Uterus (tissue), 2 donors: ENCODE results near the gene MYOM3.

Experiments used
- POLR2A ChIP-seq, 2 donors: fragments of 450-650 bp; IDR thresholded peaks; one replicate each; pipeline ENCODE4 v1.6.1; 2016; ENCODE audit warnings: antibody characterized with exemption in 2 of 2, mild to moderate bottlenecking in 1 of 2, moderate library complexity in 1 of 2
- TF ChIP-seq, protein P1 (sequence below), 4 experiments: fragments of 200-600 bp in 2 of 4; fragments of 450-650 bp in 2 of 4; sonication (generic) in 2 of 4; IDR thresholded peaks; one replicate each; pipeline ENCODE4 v1.5.1; 2016 to 2019; ENCODE audit warnings: antibody characterized with exemption in 4 of 4, mild to moderate bottlenecking in 2 of 4, moderate library complexity in 1 of 4

DNA sequence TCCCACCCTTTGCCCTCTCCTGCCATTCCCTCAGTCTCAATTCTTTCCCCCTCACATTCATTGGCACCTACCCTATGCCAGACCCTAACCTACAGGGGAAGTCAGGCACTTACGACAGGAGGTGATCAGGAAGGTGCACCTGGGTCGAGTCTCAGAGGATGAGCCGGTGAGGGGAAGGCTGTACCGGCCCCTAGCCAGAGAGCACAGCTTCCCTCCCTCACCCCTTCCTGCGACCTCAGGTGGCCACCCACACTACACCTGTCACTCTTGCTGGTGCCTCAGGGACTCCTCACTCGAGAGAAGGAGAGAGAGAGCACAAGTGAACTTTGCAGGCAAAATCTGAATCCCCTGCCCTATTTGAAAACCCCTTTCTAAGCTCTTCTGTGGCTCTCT, 1.7 kb upstream of the MYOM3 start:
- no peak for TF ChIP-seq POLR2A (IDR thresholded peaks at IDR 0.05)
- TF ChIP-seq, protein P1, sequence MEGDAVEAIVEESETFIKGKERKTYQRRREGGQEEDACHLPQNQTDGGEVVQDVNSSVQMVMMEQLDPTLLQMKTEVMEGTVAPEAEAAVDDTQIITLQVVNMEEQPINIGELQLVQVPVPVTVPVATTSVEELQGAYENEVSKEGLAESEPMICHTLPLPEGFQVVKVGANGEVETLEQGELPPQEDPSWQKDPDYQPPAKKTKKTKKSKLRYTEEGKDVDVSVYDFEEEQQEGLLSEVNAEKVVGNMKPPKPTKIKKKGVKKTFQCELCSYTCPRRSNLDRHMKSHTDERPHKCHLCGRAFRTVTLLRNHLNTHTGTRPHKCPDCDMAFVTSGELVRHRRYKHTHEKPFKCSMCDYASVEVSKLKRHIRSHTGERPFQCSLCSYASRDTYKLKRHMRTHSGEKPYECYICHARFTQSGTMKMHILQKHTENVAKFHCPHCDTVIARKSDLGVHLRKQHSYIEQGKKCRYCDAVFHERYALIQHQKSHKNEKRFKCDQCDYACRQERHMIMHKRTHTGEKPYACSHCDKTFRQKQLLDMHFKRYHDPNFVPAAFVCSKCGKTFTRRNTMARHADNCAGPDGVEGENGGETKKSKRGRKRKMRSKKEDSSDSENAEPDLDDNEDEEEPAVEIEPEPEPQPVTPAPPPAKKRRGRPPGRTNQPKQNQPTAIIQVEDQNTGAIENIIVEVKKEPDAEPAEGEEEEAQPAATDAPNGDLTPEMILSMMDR (IDR thresholded peaks at IDR 0.05) = no peak
